GM12878 (cell line): Measurements from ENCODE around the gene MBD6. TPM values are rescaled to one million over a fixed set of nuclear protein-coding genes. Genes with fewer than 3 reads are reported as not detected.

Experiments used
- ATAC-seq: fragments of 200-7000 bp; cut with Tn5 transposase; 3 replicates; pipeline ENCODE4 v1.9.1; 2020; ENCODE audit warnings: mild to moderate bottlenecking, moderate library complexity
- BruUV-seq: library from RNA; stranded (reverse); fragments of 400-500 nt; replicated peaks from 2 replicates; lab custom pipeline; 2021; lab: Mats Ljungman, UMichigan
- CTCF ChIA-PET: fragments of 300-600 bp; sonication (Branson Sonifier 250); formaldehyde crosslinking; extraction: SDS; loops from one replicate; lab custom pipeline; 2021; ENCODE audit warnings: inconsistent platforms; lab: Yijun Ruan, JAX
- POLR2A ChIA-PET: fragments of 350-600 bp; formaldehyde crosslinking; extraction: SDS; loops from one replicate; lab custom pipeline; 2021; ENCODE audit warnings: inconsistent platforms; lab: Charles Lee
- RAD21 ChIA-PET: fragments of 300-600 bp; sonication (Branson Sonifier 250); formaldehyde crosslinking; loops from one replicate; lab custom pipeline; 2023; ENCODE audit warnings: antibody characterized with exemption; ENCODE audit not compliant: unreplicated experiment; lab: Charles Lee
- SMC1A ChIA-PET: fragments of 300-600 bp; sonication (Branson Sonifier 250); formaldehyde crosslinking; loops from one replicate; lab custom pipeline; 2023; ENCODE audit not compliant: unreplicated experiment, uncharacterized antibody; lab: Charles Lee
- DNase-seq: peaks from one replicate; pipeline ENCODE4 v3.0.0-alpha.2; 2011; ENCODE audit warnings: low read depth, low spot score
- FAIRE-seq: peaks from 3 replicates; lab custom pipeline; 2011; peaks lifted over from hg19 to GRCh38; lab: Jason Lieb, UNC
- H2AFZ ChIP-seq: 2 replicates; pipeline ENCODE4 v1.6.0; 2011; ENCODE audit warnings: low read depth, low read length, control low read depth; ENCODE audit not compliant: control insufficient read depth
- H3K27ac ChIP-seq: 2 replicates; pipeline ENCODE4 v1.5.1; 2011; ENCODE audit warnings: control low read depth; ENCODE audit not compliant: control insufficient read depth, insufficient read depth
- H3K27me3 ChIP-seq, 2 experiments: replicated peaks in 1 of 2; 2 replicates each; pipeline versions ENCODE4 v1.6.0 to v1.6.1; 2011; ENCODE audit warnings: low read length in 1 of 2; ENCODE audit not compliant: control insufficient read depth in 2 of 2, insufficient read depth in 2 of 2
- H3K36me3 ChIP-seq, 2 experiments: 2 replicates each; pipeline ENCODE4 v1.5.1; 2011; ENCODE audit warnings: low read length in 1 of 2; ENCODE audit not compliant: control insufficient read depth in 2 of 2, insufficient read depth in 2 of 2
- H3K4me1 ChIP-seq: 2 replicates; pipeline ENCODE4 v1.6.1; 2011; ENCODE audit warnings: mild to moderate bottlenecking, low read length, moderate library complexity, mixed read lengths; ENCODE audit not compliant: control insufficient read depth, insufficient read depth
- H3K4me2 ChIP-seq: 2 replicates; pipeline ENCODE4 v1.6.0; 2011; ENCODE audit warnings: control low read depth; ENCODE audit not compliant: control insufficient read depth, insufficient read depth
- H3K4me3 ChIP-seq: fragments of 200-600 bp; sonication (generic); 2 replicates; pipeline ENCODE4 v1.5.1; 2016
- H3K79me2 ChIP-seq: 2 replicates; pipeline ENCODE4 v1.6.0; 2011; ENCODE audit warnings: low read length; ENCODE audit not compliant: control insufficient read depth, insufficient read depth
- H3K9ac ChIP-seq: 2 replicates; pipeline ENCODE4 v1.8.0; 2011; ENCODE audit warnings: low read length, control low read depth, mixed read lengths; ENCODE audit not compliant: control insufficient read depth, insufficient read depth
- H3K9me3 ChIP-seq: replicated peaks from 3 replicates; pipeline ENCODE4 v1.5.1; 2011; ENCODE audit warnings: mild to moderate bottlenecking, low read length; ENCODE audit not compliant: control insufficient read depth, insufficient read depth
- H4K20me1 ChIP-seq: 2 replicates; pipeline ENCODE4 v1.6.0; 2011; ENCODE audit not compliant: control insufficient read depth, insufficient read depth
- ATF2 ChIP-seq: IDR thresholded peaks from 2 replicates; pipeline ENCODE4 v1.6.1; 2012; ENCODE audit warnings: low read length, inconsistent platforms
- ATF7 ChIP-seq: fragments of 450-650 bp; IDR thresholded peaks from 2 replicates; pipeline ENCODE4 v1.6.1; 2016; ENCODE audit warnings: low read depth, mild to moderate bottlenecking
- CHD4 ChIP-seq: fragments of 200-600 bp; sonication (generic); IDR thresholded peaks from 2 replicates; pipeline ENCODE4 v1.6.1; 2016; ENCODE audit warnings: mild to moderate bottlenecking
- CREB1 ChIP-seq: IDR thresholded peaks from 2 replicates; pipeline ENCODE4 v1.6.1; 2012; ENCODE audit warnings: low read depth, mild to moderate bottlenecking, inconsistent platforms
- GABPA ChIP-seq: IDR thresholded peaks from 2 replicates; pipeline ENCODE4 v1.6.1; 2014; ENCODE audit warnings: antibody characterized with exemption, low read depth, mild to moderate bottlenecking, inconsistent platforms
- MTA3 ChIP-seq: IDR thresholded peaks from 2 replicates; pipeline ENCODE4 v1.6.1; 2012; ENCODE audit warnings: low read length, inconsistent platforms, borderline replicate concordance
- PML ChIP-seq: IDR thresholded peaks from 2 replicates; pipeline ENCODE4 v1.6.1; 2012; ENCODE audit warnings: low read length, inconsistent platforms
- POLR2AphosphoS5 ChIP-seq: IDR thresholded peaks from 2 replicates; pipeline ENCODE4 v1.6.1; 2011; ENCODE audit warnings: mild to moderate bottlenecking, low read length, inconsistent platforms
- RB1 ChIP-seq: fragments of 450-650 bp; formaldehyde crosslinking; IDR thresholded peaks from 2 replicates; pipeline ENCODE4 v1.6.1; 2017; ENCODE audit warnings: mild to moderate bottlenecking, borderline replicate concordance
- RELA ChIP-seq: fragments of 450-650 bp; IDR thresholded peaks from 2 replicates; pipeline ENCODE4 v1.8.0; 2014; ENCODE audit warnings: borderline replicate concordance; ENCODE audit not compliant: partially characterized antibody
- RUNX3 ChIP-seq: IDR thresholded peaks from 2 replicates; pipeline ENCODE4 v1.6.1; 2012; ENCODE audit warnings: low read length, inconsistent platforms
- SIX5 ChIP-seq: IDR thresholded peaks from 2 replicates; pipeline ENCODE4 v1.6.1; 2011; ENCODE audit warnings: mild to moderate bottlenecking, low read depth, low read length, moderate library complexity; ENCODE audit not compliant: severe bottlenecking
- SREBF1 ChIP-seq: IDR thresholded peaks from 2 replicates; pipeline ENCODE4 v1.6.1; 2012; ENCODE audit warnings: mild to moderate bottlenecking, low read length
- TARDBP ChIP-seq: IDR thresholded peaks from 2 replicates; pipeline ENCODE4 v1.6.1; 2016; ENCODE audit warnings: borderline replicate concordance
- YBX1 ChIP-seq: fragments of 450-650 bp; IDR thresholded peaks from 2 replicates; pipeline ENCODE4 v1.6.1; 2016; ENCODE audit warnings: antibody characterized with exemption
- YY1 ChIP-seq: IDR thresholded peaks from 2 replicates; pipeline ENCODE4 v1.6.1; 2011; ENCODE audit warnings: low read depth, mild to moderate bottlenecking, low read length
- WGBS: methylation state at CpG from one replicate; pipeline ENCODE4 v1.1.6; 2016; ENCODE audit warnings: low lambda C conversion rate; ENCODE audit not compliant: insufficient replicate concordance, insufficient coverage; ENCODE audit errors: missing lambda C conversion rate; 5-methylcytosine and 5-hydroxymethylcytosine counted together
- in situ Hi-C: fragments of 300-500 bp; cut with MboI; formaldehyde crosslinking; loops from 9 replicates; pipeline ENCODE4 v1.14.3; 2018; ENCODE audit warnings: mixed read lengths
- intact Hi-C: fragments of 100-400 bp; cut with micrococcal nuclease; formaldehyde crosslinking; loops from one replicate; pipeline ENCODE4 v1.14.2; 2022; ENCODE audit not compliant: unreplicated experiment
- polyA plus RNA-seq, 11 experiments: library from polyadenylated mRNA; depleted of rRNA in 4 of 11; unstranded in 6 of 11; stranded (reverse) in 5 of 11; fragments of >200 nt; fragmentation: Nextera tagmentation in 4 of 11; fragmentation: Illumina TruSeq in 1 of 11; extraction: Ambion mirVana in 4 of 11; extraction: Trizol in 1 of 11; gene quantifications; 1 replicate in 1 of 11; 2 replicates in 10 of 11; pipeline versions ENCODE4 v1.2.1 to v1.2.3, GENCODE V29; 2011 to 2016; ENCODE audit warnings: inconsistent platforms in 2 of 11, missing spikeins in 2 of 11, low read depth in 1 of 11
- total RNA-seq, 4 experiments: library from RNA; depleted of rRNA in 3 of 4; stranded (reverse); fragments of >200 nt in 3 of 4; fragmentation: Illumina TruSeq in 1 of 4; extraction: Trizol in 1 of 4; gene quantifications; 2 replicates each; pipeline versions ENCODE4 v1.2.1 to v1.2.3, GENCODE V29; 2013 to 2021
- TF ChIP-seq, protein P1 (sequence below): IDR thresholded peaks from 2 replicates; pipeline ENCODE4 v1.6.1; 2012; ENCODE audit warnings: low read depth, low read length, improper control_type of control experiment
- TF ChIP-seq, protein P2 (sequence below): IDR thresholded peaks from 2 replicates; pipeline ENCODE4 v1.6.1; 2011; ENCODE audit warnings: mild to moderate bottlenecking, low read depth, low read length, moderate library complexity; ENCODE audit not compliant: insufficient replicate concordance
- TF ChIP-seq, protein P3 (sequence below): fragments of 450-650 bp; IDR thresholded peaks from 2 replicates; pipeline ENCODE4 v1.6.1; 2017; ENCODE audit warnings: low read depth, mild to moderate bottlenecking, moderate library complexity

MBD6 gene
- total and polyA plus RNA-seq, 10 of the 15 experiments (the other 5 are each of a cell fraction or from before 2014, with no cell fraction given): 1.5 to 52.7 (median 6.8) TPM

DNA sequence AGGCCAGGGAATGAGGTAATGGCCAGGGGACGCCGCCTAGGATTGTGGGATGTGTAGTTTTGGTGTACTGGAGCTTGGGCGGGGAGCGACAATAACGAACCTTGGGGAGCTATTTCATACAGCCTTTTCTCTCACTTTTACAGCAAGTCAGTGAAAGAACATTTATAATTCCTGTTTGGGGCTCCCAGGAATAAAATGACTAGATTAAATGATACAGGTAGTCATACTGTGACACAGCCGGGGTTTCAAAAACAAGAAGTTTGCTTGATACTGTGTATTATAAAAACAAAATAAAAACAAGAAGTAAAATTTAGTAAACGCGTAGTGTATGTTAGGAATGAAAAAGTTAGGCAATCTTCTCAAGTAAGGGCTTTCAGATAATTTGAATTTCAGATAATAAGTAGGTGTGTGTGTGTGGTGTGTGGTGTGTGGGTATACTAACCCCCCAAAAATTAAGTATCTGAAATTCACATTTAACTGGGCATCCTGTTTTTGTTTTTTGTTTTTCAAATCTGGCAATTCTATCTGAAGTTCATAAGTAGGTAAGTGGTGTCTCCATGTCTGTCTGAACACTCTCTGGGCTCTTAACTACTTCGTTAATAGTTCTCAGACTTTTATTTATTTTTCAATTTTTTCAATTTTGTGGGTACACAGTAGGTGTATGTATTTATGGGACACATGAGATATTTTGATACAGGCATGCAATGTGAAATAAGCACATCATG lies 24.8 kb downstream of the MBD6 start:
- FAIRE-seq (no peak), ATAC-seq (no peak), DNase-seq (no peak)
- POLR2A ChIA-PET: interaction anchor here (1.0 to 1.3 kb wide), 4 partner anchors 12 to 71 kb away, joined by 3 to 5 read pairs (median 4); no protein-coding TSS in a partner anchor
- H3K4me3 ChIP-seq: no peak overlapping the region
- H3K9ac ChIP-seq: no peak overlapping the region
- in situ Hi-C loops (no loop called here), intact Hi-C loops (loop anchor here (2.0 kb wide), 1 partner anchor 25 kb away; the partner anchor contains the start of gene MBD6)
- peak overlapping the region; percentile 25 for H2AFZ ChIP-seq
- peaks cover 9% of the 10 kb centered on the region; the same call in 1 of the 2 replicates for H3K4me1 ChIP-seq
- H3K36me3 ChIP-seq: no peaks in the 10 kb centered on the region
- BruUV-seq: no TSS peak
- WGBS: 11% methylated on average over 9 of the region's 9 CpGs
- no peak overlapping the region for H3K27ac ChIP-seq
- H3K4me2 ChIP-seq: peak overlapping the region; percentile 2; the same call in 1 of the 2 replicates
- H3K27me3 ChIP-seq: no peaks in the 10 kb centered on the region; a peak in 2 of 4 replicates
- H3K9me3 ChIP-seq: no peaks in the 10 kb centered on the region
- H4K20me1 ChIP-seq: no peaks in the 10 kb centered on the region
- peaks cover 19% of the 10 kb centered on the region for H3K79me2 ChIP-seq
- CTCF ChIA-PET: interaction anchor here (0.7 to 1.8 kb wide), 7 partner anchors 34 to 95 kb away, joined by 3 to 8 read pairs (median 4); no protein-coding TSS in a partner anchor
- SMC1A ChIA-PET: interaction anchor here (1.1 to 1.9 kb wide), 4 partner anchors 9 to 318 kb away, joined by 3 to 6 read pairs (median 4); partner anchors contain the start of genes GLI1 and SHMT2
- RAD21 ChIA-PET: interaction anchor here (1.2 to 1.8 kb wide), 5 partner anchors 10 to 89 kb away, joined by 3 to 11 read pairs (median 4); partner anchors contain the start of gene ARHGAP9
- TF ChIP-seq CHD4 (no peak), RUNX3 (no peak), SIX5 (peak; percentile 86), RELA (no peak), CREB1 (peak; percentile 94), ATF2 (peak; percentile 98), ATF7 (peak; percentile 99; the same call in 1 of the 2 replicates), GABPA (no peak), YY1 (peak; percentile 85; the same call in 1 of the 2 replicates), POLR2AphosphoS5 (no peak), MTA3 (no peak), TARDBP (peak; percentile 67; the same call in 1 of the 2 replicates), YBX1 (0 out of 2 replicates have a peak, but pooled peaks have one; percentile 21), PML (0 out of 2 replicates have a peak, but pooled peaks have one; percentile 17), SREBF1 (0 out of 2 replicates have a peak, but pooled peaks have one; percentile 16), RB1 (no peak)
- TF ChIP-seq, protein P1, sequence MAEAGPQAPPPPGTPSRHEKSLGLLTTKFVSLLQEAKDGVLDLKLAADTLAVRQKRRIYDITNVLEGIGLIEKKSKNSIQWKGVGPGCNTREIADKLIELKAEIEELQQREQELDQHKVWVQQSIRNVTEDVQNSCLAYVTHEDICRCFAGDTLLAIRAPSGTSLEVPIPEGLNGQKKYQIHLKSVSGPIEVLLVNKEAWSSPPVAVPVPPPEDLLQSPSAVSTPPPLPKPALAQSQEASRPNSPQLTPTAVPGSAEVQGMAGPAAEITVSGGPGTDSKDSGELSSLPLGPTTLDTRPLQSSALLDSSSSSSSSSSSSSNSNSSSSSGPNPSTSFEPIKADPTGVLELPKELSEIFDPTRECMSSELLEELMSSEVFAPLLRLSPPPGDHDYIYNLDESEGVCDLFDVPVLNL: no peak
- TF ChIP-seq, protein P2, sequence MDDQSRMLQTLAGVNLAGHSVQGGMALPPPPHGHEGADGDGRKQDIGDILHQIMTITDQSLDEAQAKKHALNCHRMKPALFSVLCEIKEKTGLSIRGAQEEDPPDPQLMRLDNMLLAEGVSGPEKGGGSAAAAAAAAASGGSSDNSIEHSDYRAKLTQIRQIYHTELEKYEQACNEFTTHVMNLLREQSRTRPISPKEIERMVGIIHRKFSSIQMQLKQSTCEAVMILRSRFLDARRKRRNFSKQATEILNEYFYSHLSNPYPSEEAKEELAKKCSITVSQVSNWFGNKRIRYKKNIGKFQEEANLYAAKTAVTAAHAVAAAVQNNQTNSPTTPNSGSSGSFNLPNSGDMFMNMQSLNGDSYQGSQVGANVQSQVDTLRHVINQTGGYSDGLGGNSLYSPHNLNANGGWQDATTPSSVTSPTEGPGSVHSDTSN: no peak
- TF ChIP-seq, protein P3, sequence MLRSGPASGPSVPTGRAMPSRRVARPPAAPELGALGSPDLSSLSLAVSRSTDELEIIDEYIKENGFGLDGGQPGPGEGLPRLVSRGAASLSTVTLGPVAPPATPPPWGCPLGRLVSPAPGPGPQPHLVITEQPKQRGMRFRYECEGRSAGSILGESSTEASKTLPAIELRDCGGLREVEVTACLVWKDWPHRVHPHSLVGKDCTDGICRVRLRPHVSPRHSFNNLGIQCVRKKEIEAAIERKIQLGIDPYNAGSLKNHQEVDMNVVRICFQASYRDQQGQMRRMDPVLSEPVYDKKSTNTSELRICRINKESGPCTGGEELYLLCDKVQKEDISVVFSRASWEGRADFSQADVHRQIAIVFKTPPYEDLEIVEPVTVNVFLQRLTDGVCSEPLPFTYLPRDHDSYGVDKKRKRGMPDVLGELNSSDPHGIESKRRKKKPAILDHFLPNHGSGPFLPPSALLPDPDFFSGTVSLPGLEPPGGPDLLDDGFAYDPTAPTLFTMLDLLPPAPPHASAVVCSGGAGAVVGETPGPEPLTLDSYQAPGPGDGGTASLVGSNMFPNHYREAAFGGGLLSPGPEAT: no peak
